GM19328 (cell line): ENCODE measurements around the gene TMCC1.
"Not testable (repeated sequence)": the region's sequence is repeated elsewhere in the genome, so short reads cannot be mapped to it uniquely, and the experiment has no call there.

Source experiments
- ATAC-seq: cut with Tn5 transposase; IDR thresholded peaks from one replicate; pipeline ENCODE4 v1.9.1; 2021; ENCODE audit warnings: mild to moderate bottlenecking, moderate library complexity; ENCODE audit not compliant: unreplicated experiment

TMCC1 gene

GRCh38 chr3:129837065-129837642, 56.4 kb downstream of the TMCC1 start:
- ATAC-seq: no peak

- no peak for ATAC-seq
These were observed 57.0 kb downstream of the TMCC1 start for GRCh38 chr3:129836381-129837064.

- ATAC-seq: no peak
These were observed 58.3 kb downstream of the TMCC1 start for GRCh38 chr3:129835198-129835597.

GRCh38 chr3:129834580-129834979, 58.9 kb downstream of the TMCC1 start:
- no peak for ATAC-seq

GRCh38 chr3:129831942-129832341, 61.6 kb downstream of the TMCC1 start:
- ATAC-seq: not testable (repeated sequence)

GRCh38 chr3:129831503-129831902, 62.0 kb downstream of the TMCC1 start:
- no peak for ATAC-seq

- no peak for ATAC-seq
These were observed 63.9 kb downstream of the TMCC1 start for GRCh38 chr3:129829640-129830039.

GRCh38 chr3:129827765-129828164, 65.7 kb downstream of the TMCC1 start:
- ATAC-seq: no peak

- ATAC-seq: no peak
These were observed 68.5 kb downstream of the TMCC1 start for GRCh38 chr3:129824926-129825541.

- ATAC-seq: no peak
These were observed 70.8 kb downstream of the TMCC1 start for GRCh38 chr3:129822679-129823078.

- no peak for ATAC-seq
These were observed 71.3 kb downstream of the TMCC1 start for GRCh38 chr3:129822241-129822640.

- no peak for ATAC-seq
These were observed 72.9 kb downstream of the TMCC1 start for GRCh38 chr3:129820587-129820986.

GRCh38 chr3:129812589-129812988, 80.9 kb downstream of the TMCC1 start:
- no peak for ATAC-seq

- no peak for ATAC-seq
These were observed 84.2 kb downstream of the TMCC1 start for GRCh38 chr3:129809297-129809696.

GRCh38 chr3:129796146-129796545, 97.4 kb downstream of the TMCC1 start:
- no peak for ATAC-seq

- no peak for ATAC-seq
These were observed 98.1 kb downstream of the TMCC1 start for GRCh38 chr3:129795186-129796010.

- no peak for ATAC-seq
These were observed 99.0 kb downstream of the TMCC1 start for GRCh38 chr3:129794311-129795185.

GRCh38 chr3:129793942-129794310, 99.6 kb downstream of the TMCC1 start:
- ATAC-seq: no peak

GRCh38 chr3:129793319-129793718, 100.2 kb downstream of the TMCC1 start:
- ATAC-seq: no peak

GRCh38 chr3:129783470-129783869, 110.0 kb downstream of the TMCC1 start:
- ATAC-seq: no peak

- no peak for ATAC-seq
These were observed 114.6 kb downstream of the TMCC1 start for GRCh38 chr3:129778871-129779270.
